GM18502 (cell line): Measurements from ENCODE around the gene ATR.
"Not testable (repeated sequence)": the region's sequence is repeated elsewhere in the genome, so short reads cannot be mapped to it uniquely, and the experiment has no call there.

Experiments used
- ATAC-seq: cut with Tn5 transposase; IDR thresholded peaks from one replicate; pipeline ENCODE4 v1.9.1; 2021; ENCODE audit warnings: mild to moderate bottlenecking; ENCODE audit not compliant: unreplicated experiment, poor library complexity

ATR gene

DNA sequence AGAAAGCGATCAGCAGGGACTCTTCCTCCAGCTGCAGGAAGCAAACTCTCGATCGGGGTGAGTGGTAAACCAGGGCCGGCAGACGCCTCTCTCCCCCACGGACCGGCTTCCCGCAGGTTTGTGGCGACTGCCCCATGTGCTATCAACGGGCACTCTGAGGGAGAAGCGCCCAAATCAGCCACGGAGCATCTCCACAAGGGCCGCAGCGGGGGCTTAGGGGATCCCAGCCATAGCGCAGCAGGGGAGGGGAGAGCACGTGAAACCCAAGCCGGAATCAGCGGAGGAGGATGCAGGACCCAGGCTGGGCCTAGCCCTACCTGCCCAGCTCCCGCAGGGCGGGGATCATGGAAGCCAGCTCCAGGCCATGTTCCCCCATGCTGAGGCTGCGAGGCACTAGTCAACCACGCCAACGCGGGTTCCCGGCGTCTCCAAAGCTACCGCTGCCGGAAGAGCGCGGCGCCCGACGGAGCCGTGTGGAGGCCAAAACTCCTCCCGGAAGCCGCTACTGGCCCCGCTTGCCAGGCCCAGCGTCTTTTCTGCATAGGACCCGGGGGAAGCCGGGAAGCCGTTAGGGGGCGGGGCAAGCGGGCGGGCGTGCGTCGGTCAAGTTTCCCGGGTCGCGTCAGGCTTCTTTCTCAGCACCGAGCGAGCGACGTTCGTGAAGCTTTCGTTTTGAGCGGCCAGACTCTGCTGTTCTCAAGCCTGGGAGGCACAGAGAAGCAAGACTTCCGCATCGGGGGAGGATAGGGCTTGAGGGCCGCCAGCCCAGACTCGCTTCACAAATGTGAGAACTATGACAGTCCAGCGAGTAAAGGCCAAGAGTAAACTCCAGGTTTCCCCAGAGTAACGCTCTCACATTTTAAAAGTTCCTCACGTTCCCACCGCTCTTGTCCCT is at the start of gene ATR:
Gene ATR, minus strand, starts transcription at position 405 of the 895 bp plus-strand sequence. Its CDS starts 29 bp downstream, at position 376.
- peak; percentile 95 for ATAC-seq

DNA sequence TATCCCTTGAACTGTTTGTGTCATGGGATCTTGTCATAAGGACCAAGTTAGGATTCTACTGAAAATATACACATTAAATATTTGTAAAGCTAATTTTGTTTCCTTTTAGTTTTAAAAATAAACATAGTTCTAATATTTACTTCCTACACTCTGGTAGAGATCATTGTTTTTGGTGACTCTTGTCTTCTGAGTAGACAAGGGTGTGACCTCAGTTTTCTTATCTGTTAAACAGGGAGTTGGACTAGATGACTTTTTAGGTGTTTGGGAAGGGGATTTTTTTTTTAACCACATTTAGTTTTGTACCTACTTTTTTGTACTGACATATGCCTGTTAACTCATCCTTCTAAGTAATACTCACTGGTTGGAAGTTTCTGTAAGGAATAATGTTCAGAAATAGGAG is 48.4 kb upstream of the ATR start:
- ATAC-seq: no peak

DNA sequence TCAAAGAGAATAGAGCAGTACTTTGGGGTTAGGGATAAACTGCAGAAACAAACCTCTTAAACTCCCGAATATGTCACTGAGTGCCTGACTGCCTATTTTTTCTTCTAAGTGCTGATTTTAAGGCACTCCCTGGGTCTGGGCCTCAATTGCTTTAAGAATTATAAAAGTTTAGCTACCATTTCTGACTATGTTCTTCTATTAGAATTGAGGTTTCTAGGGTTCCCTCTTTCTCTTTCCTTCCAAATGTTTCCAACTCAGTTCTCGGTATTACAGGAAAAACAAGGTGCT is 46.6 kb upstream of the ATR start:
- no peak for ATAC-seq

GRCh38 chr3:142624341-142625152 is 46.0 kb upstream of the ATR start:
- no peak for ATAC-seq

GRCh38 chr3:142623194-142623593 is 44.7 kb upstream of the ATR start:
- no peak for ATAC-seq

- no peak for ATAC-seq
These were observed 43.9 kb upstream of the ATR start for GRCh38 chr3:142622405-142622804.

DNA sequence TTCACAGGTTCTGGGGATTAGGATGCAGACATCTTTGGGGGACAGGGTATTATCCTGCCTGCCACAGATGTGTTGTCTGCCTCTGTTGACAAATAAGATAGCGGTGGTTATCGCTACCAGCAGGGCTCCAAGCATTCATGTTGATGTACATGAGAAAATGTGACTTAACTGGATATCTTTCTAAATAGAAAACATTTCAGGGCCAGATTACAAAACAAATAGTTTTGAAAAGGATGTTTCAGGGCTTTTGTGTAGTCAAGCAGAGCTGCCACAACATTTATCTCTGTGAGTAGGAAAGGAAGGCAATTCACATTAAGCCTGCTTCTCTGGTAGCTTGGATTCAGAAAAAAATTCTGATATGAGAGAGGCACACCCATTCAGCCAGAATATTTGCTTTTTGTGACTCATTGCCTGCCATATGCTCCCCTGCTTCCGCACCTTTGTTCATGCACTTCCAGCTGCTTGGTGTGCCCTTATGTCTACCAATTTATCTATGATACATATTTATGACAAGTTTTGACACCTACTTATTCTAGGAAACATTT is 40.5 kb upstream of the ATR start:
- ATAC-seq: no peak

DNA sequence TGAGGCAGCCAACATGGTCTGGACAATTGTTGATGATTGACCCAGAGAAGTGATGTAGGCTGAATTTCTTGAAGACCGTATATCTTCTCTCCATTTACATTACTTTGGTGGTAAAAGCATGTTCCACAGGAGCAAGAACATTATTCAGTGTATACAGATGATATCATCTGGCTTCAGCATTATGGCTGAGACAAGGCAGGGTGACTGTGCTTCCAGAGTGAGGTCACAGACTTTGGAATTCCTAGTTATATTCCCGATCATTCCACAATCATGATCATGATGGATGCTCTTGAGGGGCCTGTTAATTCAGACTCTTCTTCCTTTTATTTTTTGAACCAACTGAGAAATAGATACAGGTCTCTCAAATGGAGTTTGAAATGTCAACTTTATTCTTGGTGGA is 36.6 kb upstream of the ATR start:
- ATAC-seq: no peak

- ATAC-seq: no peak
These were observed 35.6 kb upstream of the ATR start for GRCh38 chr3:142614059-142614626.

GRCh38 chr3:142613491-142613890 is 35.0 kb upstream of the ATR start:
- ATAC-seq: no peak

GRCh38 chr3:142611206-142611605 is 32.7 kb upstream of the ATR start:
- ATAC-seq: no peak

DNA sequence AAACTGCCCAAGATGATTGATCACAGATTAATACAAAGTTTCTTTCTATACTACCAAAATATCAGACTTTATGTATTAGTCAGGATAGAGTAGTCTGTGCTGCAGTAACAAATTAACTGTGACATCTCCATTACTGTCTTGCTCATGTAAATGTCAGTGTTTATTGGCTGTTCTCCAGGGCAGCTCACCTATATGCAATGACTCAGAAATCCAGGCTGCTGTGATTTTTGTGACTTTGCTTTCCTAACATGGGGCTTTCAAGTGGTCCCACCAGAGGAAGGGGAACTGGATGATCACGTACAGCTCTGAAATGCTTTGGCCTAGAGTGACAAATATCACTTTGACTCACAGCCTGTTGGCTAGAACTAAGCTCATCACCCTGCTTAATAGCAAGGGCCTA is 30.6 kb upstream of the ATR start:
- ATAC-seq: no peak

DNA sequence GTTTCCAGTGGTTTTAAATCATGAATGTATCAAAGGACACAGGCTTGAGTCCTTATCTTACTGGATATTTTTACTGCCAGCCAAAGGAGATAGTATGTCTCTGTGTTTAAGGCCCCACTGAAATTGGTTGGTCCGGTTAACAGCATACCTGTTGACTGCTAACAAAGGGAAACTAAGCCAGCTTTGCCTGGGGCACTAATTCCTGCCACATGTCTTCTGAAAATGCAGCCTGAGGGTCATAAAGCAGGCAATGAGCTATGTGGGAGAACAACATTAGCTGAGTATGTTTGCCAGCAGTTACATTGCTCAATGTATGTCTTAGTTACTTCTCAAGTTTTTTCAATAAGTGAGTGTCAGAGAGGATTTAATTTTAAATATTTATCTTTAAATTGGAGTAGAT is 30.1 kb upstream of the ATR start:
- ATAC-seq: no peak

- ATAC-seq: no peak
These were observed 26.4 kb upstream of the ATR start for GRCh38 chr3:142604940-142605339.

DNA sequence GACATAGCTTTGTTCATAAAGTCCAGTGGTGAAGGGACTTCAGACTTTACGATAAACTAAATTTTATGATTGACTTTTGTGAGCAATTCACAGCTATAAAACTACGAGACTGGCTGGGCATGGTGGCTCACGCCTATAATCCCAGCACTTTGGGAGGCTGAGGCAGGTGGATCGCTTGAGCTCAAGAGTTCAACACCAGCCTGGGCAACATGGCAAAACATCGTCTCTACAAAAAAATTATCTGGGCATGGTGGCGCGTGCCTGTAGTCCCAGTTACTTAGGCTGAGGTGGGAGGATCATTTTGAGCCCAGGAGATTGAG is 24.8 kb upstream of the ATR start:
- not testable (repeated sequence) for ATAC-seq

DNA sequence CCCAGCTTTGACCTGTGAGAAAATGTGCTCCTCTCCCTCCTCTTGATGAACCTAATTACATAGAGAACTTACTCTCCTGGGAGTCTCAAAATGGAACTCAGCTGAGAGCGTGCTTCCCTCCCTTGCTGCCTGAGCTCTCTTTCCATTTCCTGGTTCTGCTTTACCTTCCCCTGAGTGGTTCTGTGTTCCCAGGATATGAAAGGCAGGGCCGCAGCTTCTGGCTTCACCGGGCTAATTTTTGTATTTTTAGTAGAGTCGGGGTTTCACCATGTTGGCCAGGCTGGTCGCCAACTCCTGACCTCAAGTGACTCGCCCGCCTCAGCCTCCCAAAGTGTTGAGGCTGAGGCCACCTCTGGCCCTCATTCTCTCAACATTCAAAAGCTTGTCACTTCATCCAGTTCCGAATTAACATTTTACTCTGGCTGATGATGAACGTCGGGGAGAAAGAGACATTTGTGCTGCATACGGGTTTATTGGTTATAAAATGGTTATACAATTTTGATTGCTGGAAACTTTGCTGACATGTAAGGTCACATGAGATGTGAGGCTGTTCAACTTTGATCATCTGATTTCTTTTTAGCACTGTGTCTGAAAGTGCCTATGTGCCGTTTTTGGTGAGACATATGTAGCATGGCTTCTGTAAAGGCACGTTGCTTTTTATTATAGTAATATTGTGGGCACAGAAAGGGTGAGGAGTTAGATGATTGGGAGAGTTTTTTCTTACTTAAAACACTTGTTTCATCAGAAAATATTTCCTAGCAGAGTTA is 24.3 kb upstream of the ATR start:
- no peak for ATAC-seq

- ATAC-seq: no peak
These were observed 23.2 kb upstream of the ATR start for GRCh38 chr3:142601713-142602112.

GRCh38 chr3:142597906-142598305 is 19.4 kb upstream of the ATR start:
- ATAC-seq: no peak

GRCh38 chr3:142596726-142597088 is 18.2 kb upstream of the ATR start:
- ATAC-seq: no peak

GRCh38 chr3:142595951-142596725 is 17.6 kb upstream of the ATR start, which contains the start of gene PLS1:
Gene PLS1 (plus strand): TSS chr3:142596393. CDS start chr3:142664238, 67,845 bp downstream.
- peak; percentile 88 for ATAC-seq
